Psoas muscle (tissue), 8 donors: ENCODE results near the gene CLPSL2. TPM values are rescaled to one million over a fixed set of nuclear protein-coding genes. Genes with fewer than 3 reads are reported as not detected.
A peak's percentile ranks its signal among the peaks of the same experiment; 100 is the strongest.

Experiments used
- ATAC-seq, 4 donors: fragments of 200-7000 bp; cut with Tn5 transposase; one replicate each; pipeline ENCODE4 v1.9.1; 2020; ENCODE audit warnings: moderate library complexity in 3 of 4, mild to moderate bottlenecking in 2 of 4
- DNase-seq, 2 donors: peaks; one replicate each; pipeline ENCODE4 v3.0.0-alpha.2; 2020
- H3K27ac ChIP-seq: fragments of 200-600 bp; one replicate; pipeline ENCODE4 v1.8.0; 2022
- H3K27me3 ChIP-seq, 3 donors: fragments of 200-600 bp in 1 of 3; one replicate each; pipeline versions ENCODE4 v1.6.1 to v1.8.0; 2013 to 2022; ENCODE audit warnings: low read length in 2 of 3, mild to moderate bottlenecking in 2 of 3, moderate library complexity in 1 of 3; ENCODE audit not compliant: insufficient read depth in 3 of 3
- H3K36me3 ChIP-seq, 2 donors: fragments of 200-600 bp in 1 of 2; one replicate each; pipeline versions ENCODE4 v1.6.1 to v1.8.0; 2013 to 2022; ENCODE audit warnings: low read depth in 1 of 2, mild to moderate bottlenecking in 1 of 2, moderate library complexity in 1 of 2; ENCODE audit not compliant: insufficient read depth in 1 of 2
- H3K4me1 ChIP-seq: fragments of 200-600 bp; one replicate; pipeline ENCODE4 v1.8.0; 2022
- H3K4me3 ChIP-seq: fragments of 200-600 bp; one replicate; pipeline ENCODE4 v1.8.0; 2022; ENCODE audit warnings: mild to moderate bottlenecking
- H3K9me3 ChIP-seq: fragments of 200-600 bp; one replicate; pipeline ENCODE4 v1.8.0; 2022
- WGBS, 3 donors: extraction: QIAGEN DNeasy Blood & Tissue Kit; methylation state at CpG; one replicate each; pipeline versions ENCODE4 v1.1.6 to v1.1.7; 2013; 5-methylcytosine and 5-hydroxymethylcytosine counted together
- intact Hi-C, 2 donors: fragments of 100-400 bp; cut with DNase I; formaldehyde crosslinking; loops; one replicate each; pipeline versions ENCODE4 v1.11.0 to v1.14.2; 2022
- polyA plus RNA-seq, 3 donors: library from polyadenylated mRNA; stranded (reverse); fragments of 200-250 nt; gene quantifications; one replicate each; pipeline ENCODE4 v1.2.3, GENCODE V29; 2013
- total RNA-seq, 4 donors: library from RNA; stranded (reverse); fragmentation: NEBNext Ultra II Directional in 2 of 4; extraction: Animal tissue kit (Norgen Biotek cat#: 25700) in 2 of 4; gene quantifications; one replicate each; pipeline versions ENCODE4 v1.2.1 to v1.2.4, GENCODE V29; 2021 to 2023
- TF ChIP-seq, protein P1 (sequence below): fragments of 200-600 bp; IDR thresholded peaks from one replicate; pipeline ENCODE4 v1.8.0; 2022; ENCODE audit warnings: antibody characterized with exemption
- donor health status: healthy with polysubstance abuse.
- donor health status: DM: no; HTN: no; CAD: no; lungs with moderate emphysema.
- donor health status: Bipolar disorder and iron deficiency.
- donor health status: healthy.
- donor health status: DM: yes; HTN: yes; CAD: no.
- donor health status: DM: no; HTN: no; CAD: no.
- donor health status: DM: no; HTN: no; CAD: no.
- donor health status: DM: yes; HTN: yes; CAD: no.

CLPSL2 gene
- total and polyA plus RNA-seq, 7 donors = not detected

DNA sequence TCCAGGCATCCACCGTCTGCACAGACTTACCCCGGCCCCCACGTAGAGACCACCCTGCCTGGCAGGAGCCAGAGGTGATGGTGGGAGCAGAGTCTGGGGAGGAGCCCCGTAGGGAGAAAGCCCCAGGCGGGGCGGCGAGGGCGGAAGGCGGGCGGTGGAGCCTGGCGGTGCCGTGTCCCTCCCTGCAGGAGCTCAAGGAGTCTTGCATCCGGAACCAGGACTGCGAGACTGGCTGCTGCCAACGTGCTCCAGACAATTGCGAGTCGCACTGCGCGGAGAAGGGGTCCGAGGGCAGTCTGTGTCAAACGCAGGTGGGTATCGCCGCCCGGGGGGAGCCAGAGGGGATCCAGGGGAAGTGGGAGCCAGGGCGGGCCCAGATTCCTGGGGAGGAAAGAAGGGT, 10.4 kb downstream of the CLPSL2 start:
- H3K4me1 ChIP-seq = no peaks in the 10 kb centered on the region
- ATAC-seq (peak in 1 of 4 donors; percentile 29), DNase-seq (no peak)
- no peaks in the 10 kb centered on the region for H3K9me3 ChIP-seq
- H3K27ac ChIP-seq = no peak overlapping the region
- no peaks in the 10 kb centered on the region for H3K36me3 ChIP-seq
- WGBS, 3 donors = 31 to 54% (median 43%) methylated on average over 25 of the region's 25 CpGs
- intact Hi-C loops = no loop called here
- no peak overlapping the region for H3K4me3 ChIP-seq
- H3K27me3 ChIP-seq = peaks cover 0 to 64% (median 18%) of the 10 kb centered on the region in 3 donors
- TF ChIP-seq, protein P1, sequence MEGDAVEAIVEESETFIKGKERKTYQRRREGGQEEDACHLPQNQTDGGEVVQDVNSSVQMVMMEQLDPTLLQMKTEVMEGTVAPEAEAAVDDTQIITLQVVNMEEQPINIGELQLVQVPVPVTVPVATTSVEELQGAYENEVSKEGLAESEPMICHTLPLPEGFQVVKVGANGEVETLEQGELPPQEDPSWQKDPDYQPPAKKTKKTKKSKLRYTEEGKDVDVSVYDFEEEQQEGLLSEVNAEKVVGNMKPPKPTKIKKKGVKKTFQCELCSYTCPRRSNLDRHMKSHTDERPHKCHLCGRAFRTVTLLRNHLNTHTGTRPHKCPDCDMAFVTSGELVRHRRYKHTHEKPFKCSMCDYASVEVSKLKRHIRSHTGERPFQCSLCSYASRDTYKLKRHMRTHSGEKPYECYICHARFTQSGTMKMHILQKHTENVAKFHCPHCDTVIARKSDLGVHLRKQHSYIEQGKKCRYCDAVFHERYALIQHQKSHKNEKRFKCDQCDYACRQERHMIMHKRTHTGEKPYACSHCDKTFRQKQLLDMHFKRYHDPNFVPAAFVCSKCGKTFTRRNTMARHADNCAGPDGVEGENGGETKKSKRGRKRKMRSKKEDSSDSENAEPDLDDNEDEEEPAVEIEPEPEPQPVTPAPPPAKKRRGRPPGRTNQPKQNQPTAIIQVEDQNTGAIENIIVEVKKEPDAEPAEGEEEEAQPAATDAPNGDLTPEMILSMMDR = no peak

DNA sequence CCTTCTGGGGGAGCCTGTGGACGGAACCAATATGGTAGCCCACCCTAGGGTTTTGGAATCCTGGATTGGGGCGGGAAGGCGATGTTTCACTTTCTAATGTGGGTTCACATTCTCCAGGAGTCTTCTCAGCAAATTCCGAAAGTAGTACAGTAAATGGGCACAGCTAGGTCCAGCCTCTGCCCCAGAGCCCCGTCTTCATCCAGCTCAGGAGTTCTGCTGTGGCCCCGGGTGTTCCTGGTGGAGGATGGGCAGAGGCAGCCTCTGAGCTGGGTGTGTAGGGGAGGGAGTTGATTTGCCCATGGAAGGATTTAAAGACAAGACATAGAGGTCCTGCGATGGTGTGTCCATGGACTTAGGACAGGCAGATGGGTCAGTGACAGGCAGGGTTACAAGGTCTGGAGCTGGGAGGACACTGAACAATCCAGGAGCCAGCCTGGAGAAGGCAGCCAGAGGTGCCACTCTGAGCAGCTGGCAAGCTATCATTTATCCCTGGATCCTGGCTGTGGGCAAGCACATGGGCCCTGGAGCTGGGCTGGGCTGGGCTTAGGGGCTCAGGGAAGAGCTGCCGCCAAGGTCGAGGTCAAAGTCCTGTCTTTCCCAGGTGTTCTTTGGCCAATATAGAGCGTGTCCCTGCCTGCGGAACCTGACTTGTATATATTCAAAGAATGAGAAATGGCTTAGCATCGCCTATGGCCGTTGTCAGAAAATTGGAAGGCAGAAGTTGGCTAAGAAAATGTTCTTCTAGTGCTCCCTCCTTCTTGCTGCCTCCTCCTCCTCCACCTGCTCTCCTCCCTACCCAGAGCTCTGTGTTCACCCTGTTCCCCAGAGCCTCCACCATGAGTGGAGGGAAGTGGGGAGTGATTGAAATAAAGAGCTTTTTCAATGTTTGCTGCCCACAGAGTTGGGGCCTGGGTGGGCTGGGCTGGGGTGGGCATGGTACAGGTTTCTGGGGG, 11.1 kb downstream of the CLPSL2 start:
- Histone ChIP-seq H3K9me3 (no peaks in the 10 kb centered on the region), H3K27ac (no peak overlapping the region), H3K4me1 (no peaks in the 10 kb centered on the region), H3K4me3 (no peak overlapping the region), H3K27me3 (peaks cover 0 to 64% (median 18%) of the 10 kb centered on the region in 3 donors), H3K36me3 (no peaks in the 10 kb centered on the region)
- intact Hi-C loops = no loop called here
- 77 to 85% (median 79%) methylated on average over 13 of the region's 13 CpGs for WGBS, 3 donors
- DNase-seq (no peak), ATAC-seq (peak in 1 of 4 donors; percentile 32)
- TF ChIP-seq, protein P1 = no peak

DNA sequence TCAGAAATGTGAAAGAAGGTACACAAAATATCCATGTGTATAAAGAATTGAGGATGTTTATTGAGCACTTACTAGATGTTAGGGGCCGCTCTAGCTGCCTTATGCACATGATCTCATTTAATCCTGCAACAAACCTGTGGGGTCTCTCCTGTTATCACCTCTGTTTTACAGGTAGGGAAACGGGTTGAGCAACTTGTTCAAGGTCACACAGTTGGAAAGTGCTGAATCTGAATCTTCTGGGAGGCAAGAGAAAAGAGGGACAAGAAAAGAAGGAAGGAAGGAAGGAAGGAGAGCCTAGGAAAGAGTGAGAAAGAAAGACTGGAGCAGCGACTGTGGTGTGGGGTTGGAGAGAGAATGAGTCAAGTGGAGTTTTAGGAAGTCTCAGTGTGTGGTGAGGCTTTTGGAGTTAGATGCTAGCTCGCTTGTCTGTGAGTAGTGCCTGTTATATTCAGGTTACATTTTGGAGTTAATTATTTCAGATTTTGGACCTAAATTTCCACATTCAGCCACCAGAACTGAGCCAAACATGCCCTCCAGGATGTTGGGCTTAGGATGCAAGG, 12.1 kb downstream of the CLPSL2 start:
- no peak overlapping the region for H3K4me3 ChIP-seq
- ATAC-seq (no peak), DNase-seq (no peak)
- peaks cover 0 to 59% (median 18%) of the 10 kb centered on the region in 3 donors for H3K27me3 ChIP-seq
- H3K9me3 ChIP-seq = no peaks in the 10 kb centered on the region
- H3K36me3 ChIP-seq = no peaks in the 10 kb centered on the region
- intact Hi-C loops = no loop called here
- TF ChIP-seq, protein P1 = no peak
- WGBS, 3 donors = 55 to 69% (median 56%) methylated on average over 4 of the region's 4 CpGs
- no peak overlapping the region for H3K27ac ChIP-seq
- no peaks in the 10 kb centered on the region for H3K4me1 ChIP-seq

DNA sequence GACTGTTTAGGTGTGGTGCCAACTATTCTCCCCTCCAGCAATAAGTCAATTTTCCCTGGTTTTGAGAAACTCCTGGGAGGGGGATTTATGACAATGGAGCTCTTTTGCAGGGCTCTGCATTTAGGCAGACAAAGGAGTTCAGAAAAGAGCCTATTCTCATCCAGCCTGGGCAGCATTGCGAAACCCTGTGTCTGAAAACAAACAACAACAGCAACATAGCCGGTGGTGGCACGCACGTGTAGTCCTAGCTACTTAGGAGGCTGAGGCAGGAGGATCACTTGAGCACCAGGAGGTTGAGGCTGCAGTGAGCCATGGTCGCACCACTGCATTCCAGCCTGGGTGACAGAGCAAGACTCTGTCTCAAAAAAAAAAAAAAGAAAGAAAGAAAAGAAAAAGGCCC, 14.3 kb downstream of the CLPSL2 start:
- WGBS, 3 donors = 80 to 81% (median 81%) methylated on average over 5 of the region's 5 CpGs
- TF ChIP-seq, protein P1 = no peak
- no peak overlapping the region for H3K4me3 ChIP-seq
- H3K27me3 ChIP-seq = peaks cover 0 to 39% (median 18%) of the 10 kb centered on the region in 3 donors
- no peak for ATAC-seq
- no peaks in the 10 kb centered on the region for H3K36me3 ChIP-seq
- no peak for DNase-seq
- no peak overlapping the region for H3K27ac ChIP-seq
- no peaks in the 10 kb centered on the region for H3K4me1 ChIP-seq
- H3K9me3 ChIP-seq = no peaks in the 10 kb centered on the region
- intact Hi-C loops = no loop called here
